NCI-H2029 treated with DMSO at 0.1 percent for 48 hours (cell line): Measurements from ENCODE around the gene TLCD3B.
A peak's percentile ranks its signal among the peaks of the same experiment; 100 is the strongest.
"Not testable (repeated sequence)": the region's sequence is repeated elsewhere in the genome, so short reads cannot be mapped to it uniquely, and the experiment has no call there.

Source experiments
- DNase-seq: peaks from one replicate; lab custom pipeline; 2025; lab: John Stamatoyannopoulos, UW

The TLCD3B gene

DNA sequence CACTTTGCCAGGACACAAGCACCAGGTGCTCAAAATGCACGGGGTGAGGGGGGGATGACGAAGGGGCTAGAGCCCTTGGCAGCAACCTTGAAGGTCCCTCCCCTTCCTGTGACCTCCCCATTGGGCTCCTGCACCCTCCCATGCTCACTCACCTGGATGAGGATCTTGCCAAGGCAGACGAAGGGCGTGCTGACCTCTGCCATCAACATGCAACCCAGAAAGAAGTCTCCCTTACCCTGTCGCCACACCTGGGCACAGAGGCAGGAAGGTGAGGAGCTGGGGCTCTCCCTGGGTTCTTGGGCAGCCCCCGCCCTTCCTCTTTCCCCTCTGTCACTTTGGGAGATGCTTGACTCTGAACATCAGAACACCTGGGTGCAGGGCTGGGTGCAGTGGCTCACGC, 5.5 kb downstream of the TLCD3B start:
- no peak for DNase-seq

- no peak for DNase-seq
Measured at GRCh38 chr16:30025156-30025555, 5.9 kb downstream of the TLCD3B start.

- DNase-seq = no peak
Measured at GRCh38 chr16:30024451-30024850, 6.6 kb downstream of the TLCD3B start.

DNA sequence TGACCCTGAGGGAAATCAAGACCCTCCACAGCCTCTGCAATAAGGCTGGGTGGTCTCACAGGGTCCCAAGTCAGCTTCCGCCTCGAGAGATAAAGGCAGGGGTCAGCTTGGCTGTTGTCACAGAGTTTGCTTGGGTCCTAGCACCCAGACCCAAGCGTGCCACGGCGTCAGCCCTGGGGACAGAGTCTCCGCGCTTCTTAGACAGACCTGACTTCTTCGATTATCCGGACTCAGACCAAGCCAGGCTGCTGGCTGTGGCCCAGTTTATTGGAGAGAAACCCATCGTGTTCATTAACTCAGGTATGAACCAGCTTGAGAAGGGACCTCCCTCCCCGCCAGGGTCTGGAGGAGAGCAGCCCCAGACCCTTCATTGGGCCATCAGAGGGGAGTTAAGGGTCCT, 7.5 kb downstream of the TLCD3B start:
- no peak for DNase-seq

DNA sequence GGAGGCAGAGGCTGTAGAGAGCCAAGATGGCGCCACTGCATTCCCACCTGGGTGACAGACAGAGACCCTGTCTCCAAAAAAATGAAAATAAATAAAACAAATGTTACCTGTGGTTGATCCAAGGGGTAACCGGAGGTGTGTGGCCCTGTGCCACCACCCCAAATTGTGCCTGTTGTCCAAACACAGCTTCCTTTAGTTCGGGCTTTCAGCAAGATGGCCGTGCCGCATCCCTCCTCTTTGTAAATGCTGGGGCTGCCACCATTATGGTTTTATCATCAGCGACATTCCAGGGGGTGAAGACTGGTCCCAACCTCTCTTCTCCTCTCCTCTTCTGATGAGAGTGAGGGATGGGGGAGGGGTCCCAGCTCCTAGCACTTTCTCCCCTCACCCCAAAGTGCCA, 8.2 kb downstream of the TLCD3B start, which contains the start of gene C16orf92:
Gene C16orf92, plus strand, starts transcription at position 312 of the 400 bp plus-strand sequence. CDS start 143 bp downstream, outside the sequence.
- no peak for DNase-seq

GRCh38 chr16:30018731-30019158, 12.3 kb downstream of the TLCD3B start:
- DNase-seq = no peak

DNA sequence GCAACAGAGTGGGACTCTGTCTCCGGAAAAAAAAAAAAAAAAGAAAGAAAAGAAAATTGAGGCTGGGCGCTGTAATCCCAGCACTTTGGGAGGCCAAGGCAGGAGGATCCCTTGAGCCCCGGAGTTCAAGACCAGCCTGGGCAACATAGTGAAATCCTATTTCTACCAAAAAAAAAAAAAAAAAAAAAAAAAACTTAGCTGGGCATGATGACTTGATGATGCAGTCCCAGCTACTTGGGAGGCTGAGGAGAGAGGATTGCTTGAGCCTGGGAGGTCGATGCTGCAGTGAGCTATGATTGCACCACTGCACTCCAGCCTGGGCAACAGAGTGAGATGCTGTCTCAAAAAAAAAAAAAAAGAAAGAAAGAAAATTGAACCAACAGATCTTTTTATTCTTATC, 13.1 kb downstream of the TLCD3B start:
- not testable (repeated sequence) for DNase-seq

GRCh38 chr16:30017277-30017656, 13.8 kb downstream of the TLCD3B start:
- no peak for DNase-seq

DNA sequence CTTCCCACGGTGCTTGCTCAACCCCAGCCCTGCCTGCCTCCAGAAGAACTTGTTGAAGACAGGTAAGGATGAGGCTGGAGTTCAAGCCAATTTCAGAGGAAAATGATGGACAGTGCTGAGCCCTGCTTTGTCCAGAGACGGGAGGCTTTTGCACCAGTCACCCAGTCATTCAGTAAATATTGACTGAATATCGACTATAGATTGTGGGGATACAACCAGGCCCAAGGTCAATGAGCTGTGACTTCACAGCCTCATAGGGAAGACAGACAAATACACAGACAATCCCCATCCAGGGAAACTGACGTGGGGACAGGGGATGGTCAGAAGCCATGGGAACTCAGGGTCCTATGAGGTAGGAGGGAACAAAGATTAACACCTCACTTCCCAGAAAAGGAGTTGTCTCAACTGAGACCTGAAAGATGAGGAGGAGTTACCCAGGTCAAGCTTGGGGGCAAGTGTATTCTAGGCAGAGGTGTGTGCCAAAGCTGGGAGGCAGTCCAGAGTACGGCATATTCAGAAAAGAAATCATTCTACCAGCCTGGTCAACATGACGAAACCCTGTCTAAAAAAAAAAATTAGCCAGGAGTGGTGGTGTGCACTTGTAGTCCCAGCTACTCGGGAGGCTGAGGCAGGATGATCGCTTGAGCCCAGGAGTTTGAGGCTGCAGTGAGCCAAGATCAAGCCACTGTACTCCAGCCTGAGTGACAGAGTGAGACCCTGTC, 14.4 kb downstream of the TLCD3B start:
- DNase-seq = no peak

GRCh38 chr16:30015450-30015849, 15.6 kb downstream of the TLCD3B start:
- not testable (repeated sequence) for DNase-seq

DNA sequence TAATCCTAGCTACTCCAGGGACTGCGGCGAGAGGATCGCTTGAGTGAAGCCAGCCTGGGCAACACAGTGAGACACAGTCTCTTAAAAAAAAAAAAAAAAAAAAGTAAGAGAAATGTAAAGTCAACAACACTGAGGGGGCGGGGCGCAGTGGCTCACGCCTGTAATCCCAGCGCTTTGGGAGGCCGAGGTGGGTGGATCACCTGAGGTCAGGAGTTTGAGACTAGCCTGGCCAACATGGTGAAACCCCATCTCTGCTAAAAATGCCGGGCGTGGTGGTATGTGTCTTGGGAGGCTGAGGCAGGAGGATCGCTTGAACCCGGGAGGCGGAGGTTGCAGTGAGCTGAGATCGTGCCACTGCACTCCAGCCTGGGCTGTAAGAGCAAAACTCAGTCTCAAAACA, 18.5 kb downstream of the TLCD3B start:
- not testable (repeated sequence) for DNase-seq

GRCh38 chr16:30011714-30012504, 19.2 kb downstream of the TLCD3B start:
- no peak for DNase-seq

DNA sequence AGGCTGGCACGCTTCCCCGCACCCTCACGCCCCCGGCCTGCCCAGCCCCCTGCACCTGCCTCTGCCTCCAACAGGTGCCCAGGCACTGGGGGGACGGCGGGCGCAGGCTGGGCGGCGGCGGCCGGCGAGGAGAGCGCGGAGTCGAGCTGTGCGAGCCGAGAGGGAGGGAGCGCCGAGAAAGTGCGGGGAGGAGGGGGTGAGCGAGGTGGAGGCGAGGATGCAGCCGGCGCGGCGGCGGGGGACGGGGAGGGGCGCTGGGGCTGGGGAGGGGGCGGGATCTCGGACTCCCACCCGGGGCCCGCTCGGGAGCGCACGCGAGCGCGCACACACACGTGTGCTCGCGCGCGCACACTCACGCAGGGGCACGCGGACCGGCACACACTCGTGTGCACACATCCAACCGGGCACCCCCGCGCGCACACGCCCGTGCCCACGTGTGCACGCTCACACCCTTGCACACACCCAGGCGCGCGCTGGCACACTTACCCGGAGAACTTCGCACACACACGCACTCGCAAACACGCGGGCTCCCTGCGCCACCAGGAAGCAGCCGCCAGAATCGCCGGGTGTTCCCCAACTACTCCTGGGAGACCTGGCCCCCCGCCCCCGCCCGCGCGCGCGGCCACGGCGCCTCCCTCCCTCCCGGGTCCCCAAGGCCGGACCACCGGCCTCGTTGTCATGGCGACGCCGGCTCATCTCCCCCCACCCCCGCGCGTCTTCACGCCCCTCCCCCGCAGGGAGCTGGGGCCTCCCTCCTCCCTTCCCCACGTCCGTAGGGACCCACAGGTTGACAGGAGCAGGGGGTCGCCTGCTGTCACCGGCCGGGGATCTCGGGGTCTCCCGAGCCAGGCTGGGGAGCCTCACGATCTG, 20.0 kb downstream of the TLCD3B start, which contains the start of gene DOC2A:
Gene DOC2A, minus strand, starts transcription at position 184 of the 870 bp plus-strand sequence. CDS start 805 bp downstream, outside the sequence.
- DNase-seq = no peak

- no peak for DNase-seq
Measured at GRCh38 chr16:30009990-30010843, 20.9 kb downstream of the TLCD3B start.

DNA sequence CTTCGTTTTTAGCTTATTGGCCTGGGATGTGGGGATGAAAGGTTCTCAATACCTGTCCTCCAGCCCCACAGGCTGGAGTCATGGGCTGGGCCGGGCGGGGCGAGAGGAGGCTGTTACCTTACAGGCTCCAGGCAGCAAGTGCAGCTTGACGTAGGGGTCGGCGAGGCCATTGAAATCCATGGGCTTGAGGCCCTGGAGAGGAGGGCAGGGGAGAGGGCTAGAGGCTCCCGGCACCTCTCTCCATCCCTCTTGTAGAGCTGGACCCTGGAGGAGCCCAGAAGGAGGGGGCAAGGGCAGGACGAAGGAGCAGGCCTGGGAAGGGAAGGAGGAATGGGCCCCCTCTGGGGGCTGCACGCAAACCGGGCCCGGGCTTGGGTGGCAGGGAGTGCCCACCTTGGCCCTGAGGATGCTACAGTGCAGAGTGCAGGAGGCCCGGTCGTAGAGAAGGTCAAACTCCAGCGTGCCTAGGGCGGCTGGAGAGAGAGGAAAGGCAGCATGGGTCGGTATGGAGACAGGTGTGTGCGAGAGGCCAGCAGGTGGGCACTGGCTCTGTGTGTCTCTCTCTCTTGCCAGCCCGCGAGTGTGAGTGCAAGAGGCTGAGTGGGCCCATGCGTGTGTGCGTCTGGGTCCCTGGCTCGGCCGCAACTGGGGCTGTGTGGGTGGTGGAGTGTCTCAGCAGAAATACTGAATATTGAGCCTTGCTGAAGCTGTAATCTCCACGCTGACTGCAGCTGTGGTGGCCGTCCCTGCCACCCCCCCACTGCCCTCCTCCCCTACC, 21.8 kb downstream of the TLCD3B start:
- no peak for DNase-seq

DNA sequence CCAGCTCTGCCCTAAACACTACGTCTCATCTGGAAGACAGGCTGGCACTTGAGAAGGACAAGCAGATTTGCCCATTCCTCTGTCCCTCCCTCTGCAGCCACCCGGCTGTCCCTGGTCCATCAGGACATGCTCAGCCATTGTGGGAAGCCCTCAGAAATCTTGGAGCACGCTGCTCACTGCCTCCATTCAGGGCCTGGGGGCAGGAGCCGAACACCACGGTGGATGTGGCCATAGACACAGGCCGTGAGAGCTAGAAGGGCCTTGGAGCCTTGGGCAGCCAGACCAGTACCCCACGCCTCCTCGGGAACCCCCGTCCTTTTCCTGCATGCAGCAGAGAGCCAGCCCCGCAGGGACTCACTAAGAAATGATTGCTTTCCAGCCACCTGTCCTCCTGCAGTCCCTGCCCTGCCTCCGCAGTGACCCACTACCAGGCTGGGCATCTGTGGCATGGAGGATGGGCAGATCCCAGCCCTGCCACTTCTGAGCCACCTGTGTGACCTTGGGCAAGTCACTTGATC, 23.6 kb downstream of the TLCD3B start:
- DNase-seq = no peak

- no peak for DNase-seq
Measured at GRCh38 chr16:30006659-30007377, 24.3 kb downstream of the TLCD3B start.

DNA sequence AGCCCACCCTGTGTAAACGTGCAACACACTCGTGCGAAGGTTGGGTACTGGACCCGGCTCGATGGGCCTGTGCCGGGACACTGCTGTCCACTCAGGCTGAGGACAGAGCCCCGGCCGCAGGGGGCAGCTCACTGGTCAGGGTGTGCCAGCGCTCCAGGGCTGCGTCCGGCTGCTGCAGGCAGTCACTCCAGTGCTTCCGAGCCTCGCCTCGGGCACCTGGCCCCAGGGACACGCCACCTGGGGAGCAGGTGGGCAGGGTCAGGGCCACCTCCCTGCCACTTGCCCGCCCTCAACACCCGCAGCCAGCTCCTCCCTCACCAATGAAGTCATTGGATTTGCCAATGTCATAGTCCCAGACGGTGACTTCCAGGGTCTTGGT, 25.0 kb downstream of the TLCD3B start:
- no peak for DNase-seq

DNA sequence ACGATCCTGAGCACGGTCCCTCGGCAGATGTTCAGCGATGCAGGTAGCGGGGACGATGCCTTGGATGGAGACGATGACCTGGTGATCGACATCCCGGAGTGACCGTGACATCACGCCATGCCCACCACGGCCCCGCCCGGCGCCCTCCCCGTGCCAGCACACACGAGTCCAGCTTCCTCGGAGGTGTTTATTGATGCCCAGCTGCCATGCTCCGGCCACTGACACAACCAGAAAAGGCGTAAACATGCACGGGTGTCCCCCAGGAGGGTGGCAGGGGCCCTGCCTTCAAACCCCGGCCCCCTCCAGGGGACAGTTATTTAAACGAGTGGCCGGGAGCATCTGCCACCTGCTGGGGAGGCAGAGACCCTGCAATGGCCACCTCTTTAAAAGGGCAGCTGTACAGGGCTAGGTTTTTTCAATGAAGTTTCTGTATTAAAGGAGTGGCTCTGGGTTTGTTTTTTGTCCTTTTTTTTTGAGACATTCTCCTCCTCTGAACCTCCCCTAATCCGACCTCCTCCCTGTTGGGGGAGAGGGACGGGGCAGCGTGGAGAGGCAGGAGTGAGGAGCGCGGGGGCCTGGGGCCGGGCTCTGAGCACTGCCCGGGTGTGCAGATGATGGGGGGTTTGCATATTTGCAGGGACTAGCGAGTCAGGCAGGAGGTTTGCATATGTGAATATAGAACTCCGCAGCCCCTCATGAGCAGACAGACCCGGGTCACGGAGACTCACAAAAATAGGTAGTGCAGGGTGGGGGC, 25.6 kb downstream of the TLCD3B start:
- DNase-seq = peak; percentile 24
